Activated T-helper 2 cell treated with anti-CD3 and anti-CD28 coated beads, Interferon-gamma antibody, Interleukin-2, Interleukin-4, amounts not matched to agents 10 μg/mL and 5 μg/mL and 100 μg/mL, durations not matched to agents 14 hours and 24 hours and 36 hours (primary cell): ENCODE results near the gene SLC6A16. TPM values are rescaled to one million over a fixed set of nuclear protein-coding genes. Genes with fewer than 3 reads are reported as not detected.
"Not testable (repeated sequence)": the region's sequence is repeated elsewhere in the genome, so short reads cannot be mapped to it uniquely, and the experiment has no call there.

ENCODE experiments used
- DNase-seq: peaks from one replicate; pipeline ENCODE4 v3.0.0; 2021; ENCODE audit warnings: low spot score
- H3K27ac Mint-ChIP-seq: one replicate; pipeline ENCODE4 v1.8.0; 2021; ENCODE audit warnings: mixed read lengths
- H3K27me3 Mint-ChIP-seq: one replicate; pipeline ENCODE4 v1.8.0; 2021; ENCODE audit warnings: low read depth, mixed read lengths
- H3K36me3 Mint-ChIP-seq: one replicate; pipeline ENCODE4 v1.8.0; 2021; ENCODE audit warnings: low read depth, mixed read lengths
- H3K4me1 Mint-ChIP-seq: one replicate; pipeline ENCODE4 v1.8.0; 2021; ENCODE audit warnings: low read depth, mixed read lengths
- H3K4me3 Mint-ChIP-seq: one replicate; pipeline ENCODE4 v1.8.0; 2021; ENCODE audit warnings: low read depth, mild to moderate bottlenecking, moderate library complexity, mixed read lengths
- H3K9me3 Mint-ChIP-seq: one replicate; pipeline ENCODE4 v1.8.0; 2021; ENCODE audit warnings: mixed read lengths
- intact Hi-C: fragments of 100-400 bp; cut with micrococcal nuclease; formaldehyde crosslinking; loops from one replicate; pipeline ENCODE4 v1.15.1; 2023
- total RNA-seq: library from RNA; stranded (reverse); gene quantifications from 2 replicates; pipeline ENCODE4 v1.2.3, GENCODE V29; 2022

The SLC6A16 gene
- total RNA-seq, 1 donor from 2014 or later: 1.3 TPM

- H3K9me3 Mint-ChIP-seq, DNase-seq, intact Hi-C loops, H3K27me3 Mint-ChIP-seq, H3K4me3 Mint-ChIP-seq: not testable (repeated sequence)
- Mint-ChIP-seq H3K27ac (peak overlapping the region; percentile 92), H3K4me1 (peaks cover 56% of the 10 kb centered on the region), H3K36me3 (peaks cover 28% of the 10 kb centered on the region)
Observed at GRCh38 chr19:49332691-49333417, 7.9 kb upstream of the SLC6A16 start.

GRCh38 chr19:49331616-49332055 lies 6.6 kb upstream of the SLC6A16 start:
- Mint-ChIP-seq H3K4me3 (no peak overlapping the region), H3K27me3 (no peaks in the 10 kb centered on the region), H3K4me1 (peaks cover 54% of the 10 kb centered on the region), H3K27ac (peak overlapping the region; percentile 20), H3K36me3 (peaks cover 24% of the 10 kb centered on the region), H3K9me3 (no peaks in the 10 kb centered on the region)
- DNase-seq: peak; percentile 54
- intact Hi-C loops: no loop called here

GRCh38 chr19:49331187-49331586 lies 6.2 kb upstream of the SLC6A16 start:
- H3K9me3 Mint-ChIP-seq, H3K27ac Mint-ChIP-seq, intact Hi-C loops, H3K4me3 Mint-ChIP-seq, DNase-seq, H3K27me3 Mint-ChIP-seq: not testable (repeated sequence)
- H3K4me1 Mint-ChIP-seq: peaks cover 49% of the 10 kb centered on the region
- H3K36me3 Mint-ChIP-seq: peaks cover 21% of the 10 kb centered on the region

- H3K27ac Mint-ChIP-seq: no peak overlapping the region
- intact Hi-C loops: loop anchor here (1.0 kb wide), 1 partner anchor 62 kb away; no protein-coding TSS in a partner anchor
- H3K4me3 Mint-ChIP-seq: no peak overlapping the region
- H3K9me3 Mint-ChIP-seq: no peaks in the 10 kb centered on the region
- no peak for DNase-seq
- no peaks in the 10 kb centered on the region for H3K27me3 Mint-ChIP-seq
- peaks cover 21% of the 10 kb centered on the region for H3K36me3 Mint-ChIP-seq
- H3K4me1 Mint-ChIP-seq: peaks cover 35% of the 10 kb centered on the region
Observed at GRCh38 chr19:49328741-49329140, 3.8 kb upstream of the SLC6A16 start.

GRCh38 chr19:49327878-49328544 lies 3.0 kb upstream of the SLC6A16 start:
- intact Hi-C loops: loop anchor here (1.0 kb wide), 1 partner anchor 62 kb away; no protein-coding TSS in a partner anchor
- peak overlapping the region; percentile 63 for H3K27ac Mint-ChIP-seq
- H3K9me3 Mint-ChIP-seq: no peaks in the 10 kb centered on the region
- DNase-seq: peak; percentile 30
- H3K36me3 Mint-ChIP-seq: peaks cover 21% of the 10 kb centered on the region
- peaks cover 30% of the 10 kb centered on the region for H3K4me1 Mint-ChIP-seq
- no peaks in the 10 kb centered on the region for H3K27me3 Mint-ChIP-seq
- no peak overlapping the region for H3K4me3 Mint-ChIP-seq

- H3K27ac Mint-ChIP-seq: no peak overlapping the region
- no peaks in the 10 kb centered on the region for H3K27me3 Mint-ChIP-seq
Observed at GRCh38 chr19:49326165-49326704, 1.2 kb upstream of the SLC6A16 start.

GRCh38 chr19:49325756-49326155 lies 765 bp upstream of the SLC6A16 start:
- H3K9me3 Mint-ChIP-seq, H3K27me3 Mint-ChIP-seq, intact Hi-C loops, DNase-seq, H3K27ac Mint-ChIP-seq, H3K4me3 Mint-ChIP-seq: not testable (repeated sequence)
- Mint-ChIP-seq H3K4me1 (peaks cover 21% of the 10 kb centered on the region), H3K36me3 (peaks cover 24% of the 10 kb centered on the region)

More at GRCh38 chr19:49326165-49326704, 1.2 kb upstream of the SLC6A16 start:
- no peak overlapping the region for H3K4me3 Mint-ChIP-seq
- DNase-seq: no peak
- peaks cover 21% of the 10 kb centered on the region for H3K4me1 Mint-ChIP-seq
- H3K36me3 Mint-ChIP-seq: peaks cover 24% of the 10 kb centered on the region
- H3K9me3 Mint-ChIP-seq: no peaks in the 10 kb centered on the region
- intact Hi-C loops: no loop called here

GRCh38 chr19:49318296-49318695 lies 6.7 kb downstream of the SLC6A16 start:
- DNase-seq: no peak
- peaks cover 30% of the 10 kb centered on the region for H3K9me3 Mint-ChIP-seq
- H3K27ac Mint-ChIP-seq: no peak overlapping the region
- H3K4me1 Mint-ChIP-seq: peaks cover 4% of the 10 kb centered on the region
- peaks cover 23% of the 10 kb centered on the region for H3K36me3 Mint-ChIP-seq
- intact Hi-C loops: no loop called here
- H3K4me3 Mint-ChIP-seq: no peak overlapping the region
- no peaks in the 10 kb centered on the region for H3K27me3 Mint-ChIP-seq

DNA sequence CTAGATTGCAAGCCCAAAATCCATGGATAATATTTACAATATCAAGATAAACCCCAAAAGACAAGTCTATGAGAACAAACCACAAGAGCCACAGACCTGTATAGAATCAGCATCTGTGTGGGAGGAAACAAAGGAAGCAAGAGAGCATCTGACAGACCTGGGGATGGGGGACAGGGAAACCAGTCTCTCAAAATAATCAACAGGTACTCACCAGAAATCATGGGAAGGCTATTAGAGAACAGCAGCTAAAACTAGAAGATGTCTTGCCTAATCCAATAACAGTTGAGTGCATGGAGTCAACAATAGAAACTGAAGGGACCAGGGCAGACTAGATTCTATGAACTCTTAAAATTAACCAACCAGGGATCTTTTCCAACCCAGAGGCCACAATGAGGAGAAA lies 8.7 kb downstream of the SLC6A16 start:
- Mint-ChIP-seq H3K4me1 (peaks cover 4% of the 10 kb centered on the region), H3K27ac (no peak overlapping the region), H3K4me3 (no peak overlapping the region), H3K9me3 (peaks cover 30% of the 10 kb centered on the region), H3K27me3 (no peaks in the 10 kb centered on the region), H3K36me3 (peaks cover 20% of the 10 kb centered on the region)
- intact Hi-C loops: no loop called here
- DNase-seq: no peak

- H3K27ac Mint-ChIP-seq: no peak overlapping the region
- peaks cover 21% of the 10 kb centered on the region for H3K9me3 Mint-ChIP-seq
- DNase-seq: no peak
- peaks cover 20% of the 10 kb centered on the region for H3K36me3 Mint-ChIP-seq
- H3K4me1 Mint-ChIP-seq: peaks cover 4% of the 10 kb centered on the region
- H3K27me3 Mint-ChIP-seq: no peaks in the 10 kb centered on the region
- H3K4me3 Mint-ChIP-seq: no peak overlapping the region
- intact Hi-C loops: no loop called here
Observed at GRCh38 chr19:49315111-49315510, 9.9 kb downstream of the SLC6A16 start.

GRCh38 chr19:49309087-49309486 lies 15.9 kb downstream of the SLC6A16 start:
- DNase-seq: no peak
- Mint-ChIP-seq H3K27ac (no peak overlapping the region), H3K4me3 (no peak overlapping the region), H3K9me3 (no peaks in the 10 kb centered on the region), H3K27me3 (no peaks in the 10 kb centered on the region), H3K4me1 (no peaks in the 10 kb centered on the region), H3K36me3 (no peaks in the 10 kb centered on the region)
- intact Hi-C loops: no loop called here

GRCh38 chr19:49306734-49307133 lies 18.3 kb downstream of the SLC6A16 start:
- intact Hi-C loops, H3K4me1 Mint-ChIP-seq, H3K36me3 Mint-ChIP-seq, H3K27me3 Mint-ChIP-seq, H3K27ac Mint-ChIP-seq, H3K4me3 Mint-ChIP-seq, H3K9me3 Mint-ChIP-seq, DNase-seq: not testable (repeated sequence)

DNA sequence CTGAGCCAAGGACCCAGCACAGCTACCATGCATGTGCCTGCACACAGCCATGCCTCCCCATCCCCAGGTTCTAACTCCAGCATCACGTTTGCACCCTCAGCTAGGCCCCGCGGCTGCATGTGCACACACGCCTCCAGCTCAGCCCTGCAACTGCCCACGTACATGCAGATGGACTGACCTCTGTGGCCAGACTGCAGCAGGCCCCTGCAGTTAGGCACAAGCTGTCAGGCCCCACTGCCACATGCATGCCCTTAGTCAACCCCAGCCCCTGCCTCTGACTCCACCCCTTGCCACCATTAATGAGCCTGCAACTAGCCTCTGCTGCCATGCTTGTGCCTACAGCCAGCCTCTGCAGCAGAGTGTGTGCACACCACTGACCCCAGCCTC lies 23.1 kb downstream of the SLC6A16 start:
- H3K27ac Mint-ChIP-seq: no peak overlapping the region
- no peak for DNase-seq
- H3K4me3 Mint-ChIP-seq: no peak overlapping the region
- H3K36me3 Mint-ChIP-seq: no peaks in the 10 kb centered on the region
- H3K9me3 Mint-ChIP-seq: no peaks in the 10 kb centered on the region
- peaks cover 10% of the 10 kb centered on the region for H3K27me3 Mint-ChIP-seq
- intact Hi-C loops: no loop called here
- H3K4me1 Mint-ChIP-seq: no peaks in the 10 kb centered on the region
